ENCODE measurements around the gene SFT2D1.
"Not testable (repeated sequence)": the region's sequence is repeated elsewhere in the genome, so short reads cannot be mapped to it uniquely, and the experiment has no call there.

Gene SFT2D1

DNA sequence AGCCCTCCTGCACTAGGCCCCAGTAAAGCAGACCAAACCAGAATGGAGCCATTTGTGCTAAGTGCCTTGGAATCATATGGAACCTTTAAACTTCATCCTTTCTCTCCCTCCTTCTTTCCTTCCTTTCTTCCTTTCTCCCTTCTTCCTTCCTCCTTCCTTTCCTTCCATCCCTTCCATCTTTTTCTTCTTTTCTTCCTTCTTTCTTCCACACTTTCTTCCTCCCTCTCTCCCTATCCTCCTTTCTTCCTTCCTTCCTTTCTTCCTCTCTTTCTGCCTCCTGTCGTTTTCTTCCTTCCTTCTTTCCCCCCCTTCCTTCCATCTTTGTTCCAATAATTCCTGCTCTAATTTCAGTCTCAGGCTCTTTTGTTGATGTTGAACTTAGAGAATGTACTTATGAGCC is 11.2 kb upstream of the SFT2D1 start:
- no peak overlapping the region for H3K4me3 ChIP-seq (ENCODE audit: low read length)
- TF ChIP-seq, protein P1, sequence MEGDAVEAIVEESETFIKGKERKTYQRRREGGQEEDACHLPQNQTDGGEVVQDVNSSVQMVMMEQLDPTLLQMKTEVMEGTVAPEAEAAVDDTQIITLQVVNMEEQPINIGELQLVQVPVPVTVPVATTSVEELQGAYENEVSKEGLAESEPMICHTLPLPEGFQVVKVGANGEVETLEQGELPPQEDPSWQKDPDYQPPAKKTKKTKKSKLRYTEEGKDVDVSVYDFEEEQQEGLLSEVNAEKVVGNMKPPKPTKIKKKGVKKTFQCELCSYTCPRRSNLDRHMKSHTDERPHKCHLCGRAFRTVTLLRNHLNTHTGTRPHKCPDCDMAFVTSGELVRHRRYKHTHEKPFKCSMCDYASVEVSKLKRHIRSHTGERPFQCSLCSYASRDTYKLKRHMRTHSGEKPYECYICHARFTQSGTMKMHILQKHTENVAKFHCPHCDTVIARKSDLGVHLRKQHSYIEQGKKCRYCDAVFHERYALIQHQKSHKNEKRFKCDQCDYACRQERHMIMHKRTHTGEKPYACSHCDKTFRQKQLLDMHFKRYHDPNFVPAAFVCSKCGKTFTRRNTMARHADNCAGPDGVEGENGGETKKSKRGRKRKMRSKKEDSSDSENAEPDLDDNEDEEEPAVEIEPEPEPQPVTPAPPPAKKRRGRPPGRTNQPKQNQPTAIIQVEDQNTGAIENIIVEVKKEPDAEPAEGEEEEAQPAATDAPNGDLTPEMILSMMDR (conservative IDR thresholded peaks at IDR 0.05; ENCODE audit: low read length), result no peak
- no peak for DNase-seq (ENCODE audit: low read depth)

DNA sequence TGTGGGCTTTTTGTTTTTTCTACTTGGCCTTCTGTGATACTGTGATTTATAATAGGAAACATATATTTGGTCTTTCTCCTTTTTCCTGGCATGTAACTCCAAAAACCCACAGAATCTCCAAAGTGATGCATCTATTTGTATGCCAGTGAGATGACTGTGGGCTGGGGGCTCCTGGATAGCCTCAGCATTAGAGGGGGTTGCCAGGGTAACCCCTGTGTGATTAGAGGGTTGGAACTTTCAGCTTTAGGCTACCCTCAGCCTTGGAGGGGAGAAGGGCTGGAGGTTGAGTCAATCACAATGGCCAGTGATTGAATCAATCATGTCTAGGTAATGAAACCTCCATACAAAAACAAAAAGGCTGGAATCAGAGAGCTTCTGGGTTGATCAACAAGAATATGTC is 10.6 kb upstream of the SFT2D1 start:
- TF ChIP-seq, protein P1 (conservative IDR thresholded peaks at IDR 0.05; ENCODE audit: low read length), result no peak
- DNase-seq (ENCODE audit: low read depth), result no peak
- H3K4me3 ChIP-seq (ENCODE audit: low read length), result no peak overlapping the region

DNA sequence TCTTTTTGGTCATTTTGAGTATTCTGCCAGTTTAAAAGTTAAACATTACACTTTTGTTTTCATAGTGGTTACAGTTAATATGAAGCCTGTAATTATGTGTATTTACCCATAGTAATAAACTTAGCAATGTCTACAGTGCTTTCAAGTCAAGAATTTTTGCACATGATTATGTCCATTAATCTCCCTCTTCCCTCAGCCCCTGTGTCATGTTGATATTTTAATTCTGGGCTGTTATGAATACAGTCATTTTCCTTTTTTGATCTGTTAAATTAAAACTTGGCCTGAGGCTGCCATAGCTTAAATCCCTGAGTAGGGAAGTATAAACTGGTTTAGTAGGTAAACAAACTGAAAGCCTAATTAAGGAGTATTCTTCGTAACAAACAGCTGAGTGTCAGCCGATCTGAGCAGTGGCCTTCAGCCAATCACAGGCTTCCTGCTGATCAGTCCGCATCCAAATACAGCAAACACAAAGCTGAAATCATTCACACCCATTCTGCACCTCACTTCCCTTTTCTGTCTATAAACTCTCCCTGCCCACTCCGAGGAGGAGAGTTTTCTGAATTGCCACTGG is 9.5 kb upstream of the SFT2D1 start:
- TF ChIP-seq, protein P1 (conservative IDR thresholded peaks at IDR 0.05; ENCODE audit: low read length), result no peak
- no peak for DNase-seq (ENCODE audit: low read depth)
- no peak overlapping the region for H3K4me3 ChIP-seq (ENCODE audit: low read length)

DNA sequence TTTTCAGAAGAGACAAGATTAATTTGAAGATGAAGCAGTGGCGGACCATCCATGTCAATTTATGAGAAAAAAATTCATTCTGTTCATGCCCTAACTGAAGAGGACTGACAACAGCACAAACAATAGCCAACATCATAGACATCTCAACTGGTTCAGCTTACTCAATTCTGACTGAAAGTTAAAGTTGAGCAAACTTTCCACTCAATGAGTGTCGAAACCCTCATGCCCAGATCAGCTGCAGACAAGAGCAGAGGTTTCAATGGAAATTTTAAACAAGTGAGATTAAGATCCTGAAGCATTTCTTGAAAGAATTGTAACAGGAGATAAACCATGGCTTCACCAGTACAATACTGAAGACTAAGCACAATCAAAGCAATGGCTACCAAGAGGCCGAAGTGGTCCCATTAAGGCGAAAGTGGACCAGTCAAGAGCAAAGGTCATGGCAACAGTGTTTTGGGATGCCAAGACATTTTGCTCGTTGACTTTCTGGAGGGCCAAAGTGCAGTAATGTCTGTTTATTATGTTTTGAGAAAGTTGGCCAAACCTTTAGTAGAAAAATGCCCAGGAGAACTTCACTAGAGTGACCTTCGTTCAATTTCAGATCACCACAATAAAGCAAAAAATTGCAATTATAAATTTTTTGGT is 6.1 kb upstream of the SFT2D1 start:
- no peak for DNase-seq (ENCODE audit: low read depth)
- TF ChIP-seq, protein P1 (conservative IDR thresholded peaks at IDR 0.05; ENCODE audit: low read length), result no peak
- H3K4me3 ChIP-seq (ENCODE audit: low read length), result no peak overlapping the region

DNA sequence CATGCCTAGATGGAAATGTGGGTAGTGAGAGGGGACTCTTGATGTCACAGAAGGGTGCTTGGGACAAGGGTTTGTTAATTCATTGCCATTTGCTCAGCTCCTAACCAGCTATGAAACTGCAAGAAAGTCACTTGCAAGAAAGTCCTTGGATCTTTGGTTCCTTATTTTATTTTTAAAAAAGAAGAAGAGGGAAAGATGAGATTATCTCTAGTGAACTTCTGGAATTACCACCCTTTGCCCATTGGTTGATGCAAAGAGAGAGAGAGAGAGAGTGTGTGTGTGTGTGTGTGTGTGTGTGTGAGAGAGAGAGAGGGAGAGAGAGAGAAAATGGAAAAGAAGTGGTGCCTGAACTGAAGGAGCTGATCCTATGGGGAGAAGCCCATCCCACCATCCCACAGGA is 4.6 kb upstream of the SFT2D1 start:
- TF ChIP-seq, protein P1 (conservative IDR thresholded peaks at IDR 0.05; ENCODE audit: low read length), result no peak
- H3K4me3 ChIP-seq (ENCODE audit: low read length), result no peak overlapping the region
- DNase-seq (ENCODE audit: low read depth), result no peak

DNA sequence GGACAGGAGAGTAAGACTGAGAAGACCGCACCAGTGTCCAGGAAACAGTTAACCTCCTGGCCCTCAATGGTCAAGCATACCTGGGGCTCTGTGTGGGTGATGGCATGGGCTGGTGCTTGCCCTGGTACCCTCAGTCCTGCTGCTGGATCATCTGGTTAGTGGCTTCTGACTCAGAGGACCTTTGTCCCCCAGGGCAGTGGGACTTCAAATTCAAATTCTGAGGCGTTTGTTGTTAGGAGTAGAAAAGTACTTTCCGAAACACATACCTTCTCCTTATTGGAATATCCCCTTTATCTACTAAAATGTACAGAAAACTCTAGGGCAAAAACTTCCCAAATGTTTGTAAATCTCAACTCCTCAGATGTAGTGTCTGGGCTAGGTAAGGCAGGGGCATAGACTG is 4.1 kb upstream of the SFT2D1 start:
- no peak overlapping the region for H3K4me3 ChIP-seq (ENCODE audit: low read length)
- TF ChIP-seq, protein P1 (conservative IDR thresholded peaks at IDR 0.05; ENCODE audit: low read length), result no peak
- DNase-seq (ENCODE audit: low read depth), result no peak

DNA sequence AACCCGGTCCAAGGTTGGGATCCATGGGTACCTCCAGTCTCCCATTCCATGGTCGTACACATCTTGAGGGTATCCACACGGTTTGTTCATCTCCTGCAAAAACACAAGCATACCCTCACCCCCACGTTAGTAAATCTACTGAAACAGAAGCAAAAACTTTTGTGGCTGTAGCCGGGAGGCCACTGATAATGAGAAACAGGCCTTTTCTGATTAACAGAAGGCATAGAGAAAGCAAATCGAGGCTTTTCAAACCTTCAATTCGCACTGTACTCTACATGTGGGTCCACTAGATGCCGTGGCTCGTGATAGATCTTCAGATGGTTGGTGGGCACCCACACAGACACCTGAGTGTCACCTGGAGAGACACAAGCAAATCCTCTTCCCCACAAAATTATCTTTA is 3.3 kb upstream of the SFT2D1 start:
- not testable (repeated sequence) for DNase-seq (ENCODE audit: low read depth); H3K4me3 ChIP-seq (ENCODE audit: low read length)

DNA sequence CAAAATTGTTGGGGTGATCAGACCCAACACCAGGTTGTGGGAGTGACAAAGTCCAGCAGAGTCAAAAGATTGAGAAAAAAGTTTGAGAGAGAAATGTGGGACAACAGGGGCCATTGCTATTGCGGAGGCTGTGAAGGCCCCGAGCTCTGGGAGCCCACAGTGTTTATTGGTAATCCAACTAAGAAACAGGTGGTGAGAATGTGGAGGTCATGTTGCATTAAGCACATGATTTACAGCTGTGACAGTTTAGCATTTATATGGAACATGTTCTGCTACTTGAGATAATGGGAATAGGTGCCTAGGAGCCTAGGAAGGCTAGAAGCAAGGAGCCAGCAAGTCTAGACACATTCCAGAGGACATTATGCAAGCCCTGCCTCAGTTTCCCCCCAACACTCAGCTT is 2.6 kb upstream of the SFT2D1 start:
- not testable (repeated sequence) for H3K4me3 ChIP-seq (ENCODE audit: low read length); DNase-seq (ENCODE audit: low read depth)

Data from AG10803 (cell line).